H1 (cell line): ENCODE data around the gene ARID2. TPM values are rescaled to one million over a fixed set of nuclear protein-coding genes. Genes with fewer than 3 reads are reported as not detected.

Experiments used
- CTCF ChIA-PET: fragments of 300-600 bp; sonication (Branson Sonifier 250); formaldehyde crosslinking; loops from one replicate; lab custom pipeline; 2021; ENCODE audit not compliant: partially characterized antibody; lab: Charles Lee
- POLR2A ChIA-PET: fragments of 300-600 bp; sonication (Branson Sonifier 250); formaldehyde crosslinking; loops from one replicate; lab custom pipeline; 2021; ENCODE audit warnings: inconsistent platforms; ENCODE audit not compliant: partially characterized antibody; lab: Charles Lee
- DNase-seq, 2 experiments: peaks; one replicate each; pipeline versions ENCODE4 v3.0.0 to v3.0.0-alpha.2; 2010 to 2022; ENCODE audit warnings: low spot score in 2 of 2, low read depth in 1 of 2, mixed read lengths in 1 of 2
- FAIRE-seq: peaks from 2 replicates; lab custom pipeline; 2011; peaks lifted over from hg19 to GRCh38; lab: Jason Lieb, UNC
- H2AFZ ChIP-seq: 2 replicates; pipeline ENCODE4 v1.8.1; 2012; ENCODE audit warnings: low read length, inconsistent platforms
- H2AK5ac ChIP-seq: 2 replicates; pipeline ENCODE4 v1.6.1; 2013; ENCODE audit warnings: low read depth, low read length
- H2BK120ac ChIP-seq: replicated peaks from 2 replicates; pipeline ENCODE3; 2013; ENCODE audit warnings: low read depth, low read length, inconsistent platforms
- H2BK12ac ChIP-seq: 2 replicates; pipeline ENCODE4 v1.6.1; 2013; ENCODE audit warnings: low read depth, low read length
- H2BK15ac ChIP-seq: 2 replicates; pipeline ENCODE4 v1.6.1; 2013; ENCODE audit warnings: low read length
- H2BK20ac ChIP-seq: 2 replicates; pipeline ENCODE4 v1.6.1; 2013; ENCODE audit warnings: low read length
- H2BK5ac ChIP-seq: 2 replicates; pipeline ENCODE4 v1.6.1; 2013; ENCODE audit warnings: low read depth, low read length
- H3K14ac ChIP-seq: 2 replicates; pipeline ENCODE4 v1.6.1; 2013; ENCODE audit warnings: inconsistent platforms; ENCODE audit not compliant: insufficient read length
- H3K18ac ChIP-seq: 2 replicates; pipeline ENCODE4 v1.6.1; 2013; ENCODE audit warnings: low read length; ENCODE audit errors: extremely low read depth
- H3K23ac ChIP-seq: 2 replicates; pipeline ENCODE4 v1.6.1; 2013; ENCODE audit warnings: inconsistent platforms; ENCODE audit not compliant: insufficient read length
- H3K23me2 ChIP-seq: 2 replicates; pipeline ENCODE4 v1.6.1; 2013; ENCODE audit warnings: low read depth, low read length
- H3K27ac ChIP-seq: 2 replicates; pipeline ENCODE4 v1.6.1; 2011; ENCODE audit warnings: low read depth, low read length, inconsistent platforms
- H3K27me3 ChIP-seq, 4 experiments: replicated peaks in 1 of 4; 1 replicate in 1 of 4; 2 replicates in 3 of 4; pipeline versions ENCODE4 v1.6.1 to v1.8.1; 2011 to 2013; ENCODE audit warnings: low read length in 3 of 4, mild to moderate bottlenecking in 3 of 4, inconsistent platforms in 2 of 4, mixed read lengths in 2 of 4, moderate library complexity in 1 of 4; ENCODE audit not compliant: control insufficient read depth in 3 of 4, insufficient read depth in 3 of 4; ENCODE audit errors: extremely low read depth in 1 of 4
- H3K36me3 ChIP-seq, 4 experiments: 2 replicates each; pipeline versions ENCODE4 v1.6.1 to v1.8.1; 2011 to 2013; ENCODE audit warnings: mild to moderate bottlenecking in 4 of 4, low read length in 3 of 4, moderate library complexity in 2 of 4, control low read depth in 1 of 4, inconsistent platforms in 1 of 4; ENCODE audit not compliant: insufficient read depth in 4 of 4, control insufficient read depth in 2 of 4
- H3K4ac ChIP-seq: replicated peaks from 2 replicates; pipeline ENCODE3; 2013; ENCODE audit warnings: low read length, low read depth, mixed read lengths, inconsistent platforms; ENCODE audit not compliant: insufficient read length
- H3K4me1 ChIP-seq, 4 experiments: replicated peaks in 1 of 4; 1 replicate in 1 of 4; 2 replicates in 3 of 4; pipeline versions ENCODE4 v1.6.1 to v1.8.1; 2011 to 2013; ENCODE audit warnings: low read length in 3 of 4, inconsistent platforms in 2 of 4, mixed read lengths in 1 of 4; ENCODE audit not compliant: insufficient read depth in 4 of 4, control insufficient read depth in 3 of 4
- H3K4me2 ChIP-seq, 2 experiments: 2 replicates each; pipeline versions ENCODE4 v1.6.1 to v1.8.1; 2011 to 2013; ENCODE audit warnings: low read depth in 2 of 2, low read length in 2 of 2, control low read depth in 1 of 2, inconsistent platforms in 1 of 2, mild to moderate bottlenecking in 1 of 2; ENCODE audit not compliant: insufficient read depth in 1 of 2
- H3K4me3 ChIP-seq, 4 experiments: fragments of 200-600, 300-600 bp in 1 of 4; sonication (generic), shearing (Covaris generic), sonication (Bioruptor Twin) in 1 of 4; 2 replicates each; pipeline versions ENCODE4 v1.5.1 to v1.8.1; 2011 to 2016; ENCODE audit warnings: low read length in 4 of 4, low read depth in 3 of 4, control low read depth in 2 of 4, inconsistent platforms in 2 of 4, mild to moderate bottlenecking in 2 of 4, mixed read lengths in 1 of 4, moderate library complexity in 1 of 4; ENCODE audit not compliant: insufficient read depth in 2 of 4; ENCODE audit errors: extremely low read depth in 1 of 4
- H3K56ac ChIP-seq: replicated peaks from 2 replicates; pipeline ENCODE3; 2013; ENCODE audit warnings: low read depth, mild to moderate bottlenecking, mixed read lengths, low read length, inconsistent platforms; ENCODE audit not compliant: insufficient read length
- H3K79me1 ChIP-seq: 2 replicates; pipeline ENCODE4 v1.6.1; 2013; ENCODE audit warnings: low read depth, low read length, control low read depth
- H3K79me2 ChIP-seq, 2 experiments: 2 replicates each; pipeline versions ENCODE4 v1.6.1 to v1.8.1; 2012 to 2013; ENCODE audit warnings: low read length in 2 of 2, mild to moderate bottlenecking in 2 of 2, inconsistent platforms in 1 of 2; ENCODE audit not compliant: insufficient read depth in 2 of 2, control insufficient read depth in 1 of 2
- H3K9ac ChIP-seq, 4 experiments: replicated peaks in 1 of 4; 1 replicate in 1 of 4; 2 replicates in 3 of 4; pipeline versions ENCODE4 v1.6.1 to v1.8.1; 2011 to 2013; ENCODE audit warnings: low read depth in 3 of 4, low read length in 3 of 4, control low read depth in 2 of 4, mild to moderate bottlenecking in 2 of 4, moderate library complexity in 2 of 4, inconsistent platforms in 1 of 4; ENCODE audit errors: extremely low read depth in 1 of 4
- H3K9me3 ChIP-seq, 2 experiments: 2 replicates each; pipeline versions ENCODE4 v1.6.1 to v1.8.1; 2012 to 2013; ENCODE audit warnings: mild to moderate bottlenecking in 2 of 2, moderate library complexity in 2 of 2, control low read depth in 1 of 2, inconsistent platforms in 1 of 2, low read depth in 1 of 2, low read length in 1 of 2, mixed read lengths in 1 of 2; ENCODE audit not compliant: insufficient read depth in 2 of 2
- H4K20me1 ChIP-seq, 2 experiments: replicated peaks in 1 of 2; 2 replicates each; pipeline versions ENCODE3 to v1.8.1; 2011 to 2013; ENCODE audit warnings: inconsistent platforms in 2 of 2, low read length in 2 of 2, mild to moderate bottlenecking in 1 of 2; ENCODE audit not compliant: insufficient read depth in 2 of 2, control insufficient read depth in 1 of 2
- H4K5ac ChIP-seq: 2 replicates; pipeline ENCODE4 v1.6.1; 2013; ENCODE audit warnings: low read length, low read depth, mixed read lengths, inconsistent platforms; ENCODE audit not compliant: insufficient read length
- H4K8ac ChIP-seq: 2 replicates; pipeline ENCODE4 v1.8.0; 2013; ENCODE audit warnings: mild to moderate bottlenecking, moderate library complexity, low read length, inconsistent platforms; ENCODE audit not compliant: insufficient read depth; ENCODE audit errors: extremely low read depth
- H4K91ac ChIP-seq: replicated peaks from 2 replicates; pipeline ENCODE3; 2013; ENCODE audit warnings: low read length, mixed read lengths, inconsistent platforms; ENCODE audit not compliant: insufficient read length
- KDM4A ChIP-seq: IDR thresholded peaks from one replicate; pipeline ENCODE4 v1.7.1; 2012; ENCODE audit warnings: low read depth, mild to moderate bottlenecking, moderate library complexity, low read length, inconsistent platforms; ENCODE audit not compliant: severe bottlenecking
- NRF1 ChIP-seq: IDR thresholded peaks from 2 replicates; pipeline ENCODE4 v1.6.1; 2011; ENCODE audit warnings: mild to moderate bottlenecking, low read depth, low read length, improper control_type of control experiment
- POLR2AphosphoS5 ChIP-seq: IDR thresholded peaks from 2 replicates; pipeline ENCODE4 v1.6.1; 2011; ENCODE audit warnings: low read depth, low read length
- RNF2 ChIP-seq: fragments of 200-900, 300-1000 bp; sonication (generic); IDR thresholded peaks from 2 replicates; pipeline ENCODE4 v1.7.1; 2016; ENCODE audit warnings: borderline replicate concordance, low read depth, mild to moderate bottlenecking, antibody characterized with exemption, low read length; ENCODE audit not compliant: poor library complexity, severe bottlenecking; ENCODE audit errors: missing control alignments
- RXRA ChIP-seq: IDR thresholded peaks from 2 replicates; pipeline ENCODE4 v1.6.1; 2011; ENCODE audit warnings: low read depth, mild to moderate bottlenecking, low read length, moderate library complexity; ENCODE audit not compliant: insufficient read depth
- SIN3A ChIP-seq, 2 experiments: IDR thresholded peaks in 1 of 2; conservative IDR thresholded peaks in 1 of 2; 2 replicates each; pipeline ENCODE4 v1.6.1; 2011 to 2012; ENCODE audit warnings: low read length in 2 of 2, improper control_type of control experiment in 1 of 2, low read depth in 1 of 2, mild to moderate bottlenecking in 1 of 2
- SIRT6 ChIP-seq: IDR thresholded peaks from one replicate; pipeline ENCODE4 v1.7.1; 2012; ENCODE audit warnings: low read length, inconsistent platforms
- SP1 ChIP-seq: IDR thresholded peaks from 2 replicates; pipeline ENCODE4 v1.6.1; 2011; ENCODE audit warnings: low read depth, low read length
- SP4 ChIP-seq: IDR thresholded peaks from 2 replicates; pipeline ENCODE4 v1.6.1; 2012; ENCODE audit warnings: low read length, inconsistent platforms
- SRF ChIP-seq: IDR thresholded peaks from 2 replicates; pipeline ENCODE4 v1.6.1; 2011; ENCODE audit warnings: mild to moderate bottlenecking, low read depth, low read length, moderate library complexity
- TAF1 ChIP-seq: IDR thresholded peaks from 2 replicates; pipeline ENCODE4 v1.6.1; 2011; ENCODE audit warnings: mild to moderate bottlenecking, low read depth, low read length
- WGBS, 2 experiments: shearing (Covaris generic) in 1 of 2; methylation state at CpG; one replicate each; pipeline versions ENCODE4 v1.1.6 to v1.1.7; 2013 to 2015; ENCODE audit warnings: low lambda C conversion rate in 2 of 2, mixed read lengths in 2 of 2, inconsistent platforms in 1 of 2, low coverage in 1 of 2, missing lambda C conversion rate in 1 of 2; ENCODE audit not compliant: insufficient replicate concordance in 2 of 2, insufficient coverage in 1 of 2, insufficient read length in 1 of 2; ENCODE audit errors: extremely low coverage in 1 of 2, missing lambda C conversion rate in 1 of 2; 5-methylcytosine and 5-hydroxymethylcytosine counted together
- polyA plus RNA-seq, 7 experiments: library from polyadenylated mRNA; depleted of rRNA in 3 of 7; stranded (reverse) in 5 of 7; unstranded in 2 of 7; fragments of >200 nt in 5 of 7; fragments of 200-250 nt in 2 of 7; gene quantifications; 1 replicate in 5 of 7; 2 replicates in 1 of 7; 4 replicates in 1 of 7; pipeline versions ENCODE4 v1.2.1 to v1.2.3, GENCODE V29; 2011 to 2013; ENCODE audit warnings: missing spikeins in 2 of 7, mixed read lengths in 2 of 7
- total RNA-seq: library from RNA; stranded (reverse); fragmentation: NEBNext Ultra II Directional; extraction: Animal tissue kit (Norgen Biotek cat#: 25700); gene quantifications from 2 replicates; pipeline ENCODE4 v1.2.1, GENCODE V29; 2021
- TF ChIP-seq, protein P1 (sequence below): IDR thresholded peaks from 2 replicates; pipeline ENCODE4 v1.6.1; 2012; ENCODE audit warnings: low read length, inconsistent platforms

Gene ARID2
- total and polyA plus RNA-seq, 2 of the 8 experiments (the other 6 are each of a cell fraction or from before 2014, with no cell fraction given), result 32.0 to 45.2 TPM

DNA sequence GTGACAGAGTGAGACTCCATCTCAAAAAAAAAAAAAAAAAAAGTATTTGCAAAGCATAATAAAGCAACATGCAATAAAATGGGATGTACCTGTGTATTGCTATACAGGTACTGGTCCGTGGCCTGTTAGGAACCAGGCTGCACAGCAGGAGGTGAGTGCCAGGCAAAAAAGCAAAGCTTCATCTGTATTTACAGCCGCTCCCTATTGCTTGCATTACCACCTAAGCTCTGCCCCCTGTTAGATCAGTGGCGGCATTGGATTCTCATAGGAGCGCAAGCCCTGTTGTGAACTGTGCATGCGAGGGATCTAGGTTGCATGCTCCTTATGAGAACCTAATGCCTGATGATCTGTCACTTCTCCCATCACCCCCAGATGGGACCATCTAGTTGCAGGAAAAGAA, 147.6 kb downstream of the ARID2 start:
- Histone ChIP-seq H2BK15ac (no peak overlapping the region), H2BK12ac (no peak overlapping the region), H3K9me3 (no peaks in the 10 kb centered on the region), H3K4me3 (no peak overlapping the region), H3K79me2 (0 out of 4 replicates have a peak, but pooled peaks cover 0 to 2% of the 10 kb centered on the region in 2 experiments), H3K23ac (no peak overlapping the region), H2AFZ (no peak overlapping the region), H3K4me2 (no peak overlapping the region), H4K5ac (no peak overlapping the region), H2BK120ac (no peak overlapping the region), H4K8ac (no peak overlapping the region), H2BK20ac (no peak overlapping the region), H3K79me1 (no peaks in the 10 kb centered on the region; the same call in 1 of the 2 replicates), H2BK5ac (no peak overlapping the region), H3K56ac (no peak overlapping the region), H3K14ac (no peak overlapping the region), H3K18ac (no peak overlapping the region), H3K23me2 (no peaks in the 10 kb centered on the region), H3K36me3 (peaks cover 0 to 28% (median 16%) of the 10 kb centered on the region in 4 experiments; a peak in 6 of 8 replicates), H3K27ac (no peak overlapping the region), H3K4me1 (no peaks in the 10 kb centered on the region), H2AK5ac (no peak overlapping the region), H3K27me3 (no peaks in the 10 kb centered on the region), H3K4ac (no peak overlapping the region), H4K91ac (no peak overlapping the region), H4K20me1 (peaks cover 0 to 1% of the 10 kb centered on the region in 2 experiments), H3K9ac (no peak overlapping the region)
- 95% methylated on average over 5 of the region's 5 CpGs; no CpG with 5 or more reads in 1 of the 2 experiments for WGBS, 2 experiments
- DNase-seq, result no peak
- POLR2A ChIA-PET, result interaction anchor here (0.6 kb wide), 1 partner anchor 439 kb away, joined by 3 read pairs; no protein-coding TSS in a partner anchor
- no peak for FAIRE-seq
- CTCF ChIA-PET, result interaction anchor here (0.7 kb wide), 1 partner anchor 17 kb away, joined by 3 read pairs; no protein-coding TSS in a partner anchor
- TF ChIP-seq SP4 (no peak), RXRA (no peak), RNF2 (no peak), SIRT6 (no peak), KDM4A (no peak), SIN3A (conservative IDR thresholded peaks at IDR 0.05 in 1 of 2, IDR thresholded peaks at IDR 0.05 in 1 of 2; ENCODE audit: low read depth in 1 of 2, low read length in 2 of 2) (no peak), SRF (no peak), TAF1 (no peak), SP1 (no peak), NRF1 (no peak), POLR2AphosphoS5 (no peak)
- TF ChIP-seq, protein P1, sequence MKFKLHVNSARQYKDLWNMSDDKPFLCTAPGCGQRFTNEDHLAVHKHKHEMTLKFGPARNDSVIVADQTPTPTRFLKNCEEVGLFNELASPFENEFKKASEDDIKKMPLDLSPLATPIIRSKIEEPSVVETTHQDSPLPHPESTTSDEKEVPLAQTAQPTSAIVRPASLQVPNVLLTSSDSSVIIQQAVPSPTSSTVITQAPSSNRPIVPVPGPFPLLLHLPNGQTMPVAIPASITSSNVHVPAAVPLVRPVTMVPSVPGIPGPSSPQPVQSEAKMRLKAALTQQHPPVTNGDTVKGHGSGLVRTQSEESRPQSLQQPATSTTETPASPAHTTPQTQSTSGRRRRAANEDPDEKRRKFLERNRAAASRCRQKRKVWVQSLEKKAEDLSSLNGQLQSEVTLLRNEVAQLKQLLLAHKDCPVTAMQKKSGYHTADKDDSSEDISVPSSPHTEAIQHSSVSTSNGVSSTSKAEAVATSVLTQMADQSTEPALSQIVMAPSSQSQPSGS, result no peak
